Measurements from ENCODE around the gene CCNE1.

DNA sequence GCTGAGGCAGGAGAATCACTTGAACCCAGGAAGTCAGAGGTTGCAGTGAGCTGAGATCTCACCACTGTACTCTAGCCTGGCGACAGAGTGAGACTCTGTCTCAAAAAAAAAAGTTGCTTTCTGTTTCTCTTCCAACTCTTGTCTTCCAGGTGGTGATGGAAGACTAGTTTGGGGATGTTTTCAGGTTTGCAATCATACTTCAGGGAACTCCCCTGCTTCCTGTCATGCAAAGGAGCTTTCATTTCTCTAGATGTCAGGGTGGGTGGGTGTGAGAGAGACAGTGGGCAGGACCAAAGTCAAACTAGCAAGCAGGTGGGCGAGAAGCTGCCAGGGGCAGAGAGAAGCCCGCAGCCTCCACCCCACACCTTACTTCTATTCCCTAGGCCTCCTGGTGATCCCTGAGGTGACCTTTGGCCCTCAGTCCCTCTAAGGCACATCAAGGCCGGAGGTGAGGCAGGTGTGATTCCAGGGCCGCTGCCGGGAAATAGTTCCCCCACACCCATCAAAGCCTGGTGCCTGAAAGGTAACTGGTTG, 25.7 kb downstream of the CCNE1 start:
- TF ChIP-seq, protein P1, sequence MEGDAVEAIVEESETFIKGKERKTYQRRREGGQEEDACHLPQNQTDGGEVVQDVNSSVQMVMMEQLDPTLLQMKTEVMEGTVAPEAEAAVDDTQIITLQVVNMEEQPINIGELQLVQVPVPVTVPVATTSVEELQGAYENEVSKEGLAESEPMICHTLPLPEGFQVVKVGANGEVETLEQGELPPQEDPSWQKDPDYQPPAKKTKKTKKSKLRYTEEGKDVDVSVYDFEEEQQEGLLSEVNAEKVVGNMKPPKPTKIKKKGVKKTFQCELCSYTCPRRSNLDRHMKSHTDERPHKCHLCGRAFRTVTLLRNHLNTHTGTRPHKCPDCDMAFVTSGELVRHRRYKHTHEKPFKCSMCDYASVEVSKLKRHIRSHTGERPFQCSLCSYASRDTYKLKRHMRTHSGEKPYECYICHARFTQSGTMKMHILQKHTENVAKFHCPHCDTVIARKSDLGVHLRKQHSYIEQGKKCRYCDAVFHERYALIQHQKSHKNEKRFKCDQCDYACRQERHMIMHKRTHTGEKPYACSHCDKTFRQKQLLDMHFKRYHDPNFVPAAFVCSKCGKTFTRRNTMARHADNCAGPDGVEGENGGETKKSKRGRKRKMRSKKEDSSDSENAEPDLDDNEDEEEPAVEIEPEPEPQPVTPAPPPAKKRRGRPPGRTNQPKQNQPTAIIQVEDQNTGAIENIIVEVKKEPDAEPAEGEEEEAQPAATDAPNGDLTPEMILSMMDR (IDR thresholded peaks at IDR 0.05; ENCODE audit: borderline replicate concordance, extremely low read depth, low read length, poor library complexity, severe bottlenecking) = no peak
- no peak for TF ChIP-seq EZH2 (IDR thresholded peaks at IDR 0.05; ENCODE audit: borderline replicate concordance, low read depth, low read length, severe bottlenecking)

Data from DND-41 (cell line).